ENCODE data around the gene FADS1. TPM values are rescaled to one million over a fixed set of nuclear protein-coding genes. Genes with fewer than 3 reads are reported as not detected.
A peak's percentile ranks its signal among the peaks of the same experiment; 100 is the strongest.

Gene FADS1
- total RNA-seq, 2 donors from 2014 or later, result 21.8 to 28.4 TPM

DNA sequence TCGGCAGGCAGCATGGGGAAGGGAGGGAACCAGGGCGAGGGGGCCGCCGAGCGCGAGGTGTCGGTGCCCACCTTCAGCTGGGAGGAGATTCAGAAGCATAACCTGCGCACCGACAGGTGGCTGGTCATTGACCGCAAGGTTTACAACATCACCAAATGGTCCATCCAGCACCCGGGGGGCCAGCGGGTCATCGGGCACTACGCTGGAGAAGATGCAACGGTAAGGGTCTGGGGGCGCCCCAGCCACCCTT is 11.5 kb upstream of the FADS1 start:
- Histone ChIP-seq H3K27ac (peak overlapping the region; percentile 77 to 84), H3K9me3 (no peaks in the 10 kb centered on the region), H3K4me3 (peak overlapping the region; percentile 37 to 67), H3K36me3 (no peaks in the 10 kb centered on the region), H3K27me3 (no peaks in the 10 kb centered on the region), H3K4me1 (peaks cover 0 to 50% of the 10 kb centered on the region in 2 donors)
- DNase-seq (ENCODE audit: low spot score), result no peak
- TF ChIP-seq CTCF (IDR thresholded peaks at IDR 0.05), result no peak

- peak; percentile 91 for DNase-seq (ENCODE audit: low spot score)
- H3K27ac ChIP-seq, result peak within 1 kb of the TSS; percentile 77 to 84
- H3K9me3 ChIP-seq, result no peaks in the 10 kb centered on the region
- peak in 1 of 2 donors; percentile 28 for TF ChIP-seq CTCF (IDR thresholded peaks at IDR 0.05)
- H3K4me1 ChIP-seq, result peaks cover 0 to 48% of the 10 kb centered on the region in 2 donors
- H3K4me3 ChIP-seq, result peak within 1 kb of the TSS; percentile 37 to 67
- no peaks in the 10 kb centered on the region for H3K36me3 ChIP-seq
- H3K27me3 ChIP-seq, result no peaks in the 10 kb centered on the region
Observed at GRCh38 chr11:61827571-61828378, 11.0 kb upstream of the FADS1 start, which contains the start of gene FADS2. TSS of gene FADS2 (plus strand) at chr11:61828300. CDS start at chr11:61828391, 91 bp downstream.

DNA sequence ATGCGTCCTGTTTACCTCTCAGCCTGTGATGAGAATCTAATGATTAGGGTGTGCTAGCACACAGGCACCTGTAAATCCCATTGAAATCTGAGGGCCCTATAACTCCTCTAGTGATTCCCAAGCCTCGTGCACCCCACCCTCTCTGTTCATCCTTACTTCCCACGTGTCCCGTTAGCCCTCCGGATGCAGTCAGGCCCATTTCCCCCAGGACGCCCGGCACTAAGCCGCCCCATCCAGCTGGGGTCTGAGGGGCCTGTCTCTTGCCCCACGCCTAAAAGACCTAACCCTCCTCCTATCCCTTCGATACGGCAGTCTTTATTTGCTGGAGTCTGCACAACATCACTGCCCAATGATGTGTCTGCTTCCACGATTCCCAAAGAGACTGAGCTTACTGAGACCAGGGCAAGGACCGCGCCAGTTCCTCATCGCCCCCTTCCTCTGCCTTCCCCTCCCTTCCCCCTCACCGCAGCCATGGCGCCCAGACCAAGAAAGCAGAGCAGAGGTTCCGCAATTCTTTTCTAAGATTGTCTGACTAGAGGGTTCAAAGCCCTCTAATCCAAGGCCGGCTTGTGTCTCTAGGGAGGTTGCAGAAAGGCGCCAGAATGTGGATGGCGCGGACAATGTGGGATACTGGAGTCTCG is 10.2 kb upstream of the FADS1 start:
- H3K27me3 ChIP-seq, result no peaks in the 10 kb centered on the region
- peaks cover 0 to 42% of the 10 kb centered on the region in 2 donors for H3K4me1 ChIP-seq

DNA sequence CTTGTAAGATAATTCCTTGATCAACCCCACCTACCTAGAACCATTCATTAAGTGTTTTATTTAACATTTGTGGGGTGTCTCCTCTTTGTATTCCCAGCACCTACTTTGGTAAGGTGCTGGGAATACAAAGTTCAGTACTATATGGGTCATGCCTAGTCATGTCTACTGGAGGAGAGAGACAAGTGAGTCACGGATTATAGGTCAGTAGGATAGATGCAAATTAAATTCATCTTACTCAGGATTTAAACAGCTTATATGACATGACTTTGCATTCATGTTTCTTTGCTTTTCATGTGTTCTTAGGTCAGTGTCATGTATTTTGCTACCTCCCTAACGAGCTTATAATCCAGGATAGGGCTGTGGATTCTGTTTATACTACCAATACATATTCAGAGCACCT is 3.4 kb upstream of the FADS1 start:
- Histone ChIP-seq H3K36me3 (no peaks in the 10 kb centered on the region), H3K9me3 (no peaks in the 10 kb centered on the region), H3K27ac (no peak overlapping the region), H3K4me3 (no peak overlapping the region), H3K4me1 (peaks cover 0 to 14% of the 10 kb centered on the region in 2 donors), H3K27me3 (no peaks in the 10 kb centered on the region)
- no peak for TF ChIP-seq CTCF (IDR thresholded peaks at IDR 0.05)
- no peak for DNase-seq (ENCODE audit: low spot score)

More for the DNA sequence above, 10.2 kb upstream of the FADS1 start:
- TF ChIP-seq CTCF (IDR thresholded peaks at IDR 0.05), result no peak
- H3K4me3 ChIP-seq, result peak overlapping the region; percentile 37 to 67
- H3K27ac ChIP-seq, result peak overlapping the region; percentile 77 to 84
- no peaks in the 10 kb centered on the region for H3K36me3 ChIP-seq
- H3K9me3 ChIP-seq, result no peaks in the 10 kb centered on the region
- no peak for DNase-seq (ENCODE audit: low spot score)

GRCh38 chr11:61817471-61818202 is 834 bp upstream of the FADS1 start:
- H3K27me3 ChIP-seq, result no peaks in the 10 kb centered on the region
- no peaks in the 10 kb centered on the region for H3K36me3 ChIP-seq
- peak overlapping the region; percentile 96 to 99 for H3K27ac ChIP-seq
- peak overlapping the region; percentile 60 to 78 for H3K4me3 ChIP-seq
- no peaks in the 10 kb centered on the region for H3K9me3 ChIP-seq
- DNase-seq (ENCODE audit: low spot score), result no peak
- H3K4me1 ChIP-seq, result peaks cover 0 to 14% of the 10 kb centered on the region in 2 donors
- TF ChIP-seq CTCF (IDR thresholded peaks at IDR 0.05), result no peak

Measured in right atrium auricular region (tissue), 2 donors.